ACC112 (cell line): Measurements from ENCODE around the gene GCAT.

Experiments used
- H2AFZ ChIP-seq: fragments of 200-600 bp; sonication (generic); one replicate; pipeline ENCODE4 v1.6.0; 2017; ENCODE audit warnings: antibody characterized with exemption, low read length; ENCODE audit not compliant: unreplicated experiment
- H3K27ac ChIP-seq: fragments of 200-600 bp; sonication (generic); 2 replicates; pipeline ENCODE4 v1.5.1; 2014; ENCODE audit warnings: low read depth, mild to moderate bottlenecking, antibody characterized with exemption, low read length, moderate library complexity
- H3K27me3 ChIP-seq: fragments of 200-600 bp; sonication (generic); 2 replicates; pipeline ENCODE4 v1.6.1; 2014; ENCODE audit warnings: mild to moderate bottlenecking, antibody characterized with exemption, low read length, moderate library complexity, mixed read lengths; ENCODE audit not compliant: insufficient read depth
- H3K36me3 ChIP-seq: fragments of 200-600 bp; sonication (generic); 2 replicates; pipeline ENCODE4 v1.6.1; 2016; ENCODE audit warnings: mild to moderate bottlenecking, antibody characterized with exemption, low read length, moderate library complexity, mixed read lengths; ENCODE audit not compliant: insufficient read depth
- H3K4me1 ChIP-seq: fragments of 200-600 bp; sonication (generic); one replicate; pipeline ENCODE4 v1.6.1; 2016; ENCODE audit warnings: low read length, mixed read lengths; ENCODE audit not compliant: insufficient read depth, unreplicated experiment, control insufficient read depth
- H3K4me3 ChIP-seq: fragments of 200-600 bp; sonication (generic); 2 replicates; pipeline ENCODE4 v1.5.1; 2014; ENCODE audit warnings: mild to moderate bottlenecking, low read depth, low read length
- H3K79me2 ChIP-seq: fragments of 200-600 bp; sonication (generic); one replicate; pipeline ENCODE4 v1.6.0; 2016; ENCODE audit warnings: low read length; ENCODE audit not compliant: control insufficient read depth, unreplicated experiment, insufficient read depth

GCAT gene

GRCh38 chr22:37802310-37803194 lies 5.2 kb upstream of the GCAT start:
- Histone ChIP-seq H3K27ac (no peak overlapping the region), H3K79me2 (peaks cover 17% of the 10 kb centered on the region), H3K27me3 (no peaks in the 10 kb centered on the region), H3K36me3 (no peaks in the 10 kb centered on the region), H3K4me3 (peak overlapping the region; percentile 90), H3K4me1 (peaks cover 3% of the 10 kb centered on the region), H2AFZ (peak overlapping the region; percentile 97)

GRCh38 chr22:37803195-37803638 lies 4.5 kb upstream of the GCAT start:
- Histone ChIP-seq H3K36me3 (no peaks in the 10 kb centered on the region), H3K27ac (no peak overlapping the region), H2AFZ (no peak overlapping the region), H3K79me2 (peaks cover 17% of the 10 kb centered on the region), H3K4me3 (peak overlapping the region; percentile 90), H3K27me3 (no peaks in the 10 kb centered on the region), H3K4me1 (peaks cover 3% of the 10 kb centered on the region)

- peak overlapping the region; percentile 94; the same call in 1 of the 2 replicates for H3K4me3 ChIP-seq
- H3K79me2 ChIP-seq, result peaks cover 17% of the 10 kb centered on the region
- H3K27ac ChIP-seq, result no peak overlapping the region
- H3K4me1 ChIP-seq, result peaks cover 3% of the 10 kb centered on the region
- H2AFZ ChIP-seq, result no peak overlapping the region
- no peaks in the 10 kb centered on the region for H3K27me3 ChIP-seq
- H3K36me3 ChIP-seq, result no peaks in the 10 kb centered on the region
These were observed 3.9 kb upstream of the GCAT start for GRCh38 chr22:37803639-37804351.

- H3K36me3 ChIP-seq, result no peaks in the 10 kb centered on the region
- no peaks in the 10 kb centered on the region for H3K27me3 ChIP-seq
- H3K4me3 ChIP-seq, result peak overlapping the region; percentile 94
- peaks cover 17% of the 10 kb centered on the region for H3K79me2 ChIP-seq
- peak overlapping the region; percentile 19; the same call in 1 of the 2 replicates for H3K27ac ChIP-seq
- no peak overlapping the region for H2AFZ ChIP-seq
- peaks cover 3% of the 10 kb centered on the region for H3K4me1 ChIP-seq
These were observed 3.3 kb upstream of the GCAT start for GRCh38 chr22:37804352-37804880.

- Histone ChIP-seq H2AFZ (peak overlapping the region; percentile 68), H3K27me3 (no peaks in the 10 kb centered on the region), H3K4me1 (peaks cover 3% of the 10 kb centered on the region), H3K79me2 (peaks cover 17% of the 10 kb centered on the region), H3K27ac (peak overlapping the region; percentile 43; the same call in 1 of the 2 replicates), H3K36me3 (no peaks in the 10 kb centered on the region), H3K4me3 (peak overlapping the region; percentile 94)
These were observed 2.6 kb upstream of the GCAT start for GRCh38 chr22:37804881-37805809.

GRCh38 chr22:37805810-37806277 lies 1.9 kb upstream of the GCAT start:
- Histone ChIP-seq H3K79me2 (peaks cover 17% of the 10 kb centered on the region), H3K36me3 (no peaks in the 10 kb centered on the region), H3K4me3 (peak overlapping the region; percentile 94), H2AFZ (peak overlapping the region; percentile 68), H3K27me3 (no peaks in the 10 kb centered on the region), H3K27ac (peak overlapping the region; percentile 43; the same call in 1 of the 2 replicates), H3K4me1 (peaks cover 3% of the 10 kb centered on the region)

GRCh38 chr22:37806409-37807333 lies 1.1 kb upstream of the GCAT start:
- Histone ChIP-seq H3K36me3 (no peaks in the 10 kb centered on the region), H3K79me2 (peaks cover 17% of the 10 kb centered on the region), H3K4me3 (peak overlapping the region; percentile 94), H3K27ac (peak overlapping the region; percentile 19; the same call in 1 of the 2 replicates), H3K27me3 (no peaks in the 10 kb centered on the region), H2AFZ (no peak overlapping the region), H3K4me1 (peaks cover 3% of the 10 kb centered on the region)

- no peaks in the 10 kb centered on the region for H3K27me3 ChIP-seq
- H3K36me3 ChIP-seq, result no peaks in the 10 kb centered on the region
- peaks cover 17% of the 10 kb centered on the region for H3K79me2 ChIP-seq
- no peak overlapping the region for H3K27ac ChIP-seq
- no peak overlapping the region for H2AFZ ChIP-seq
- H3K4me1 ChIP-seq, result peaks cover 3% of the 10 kb centered on the region
- peak overlapping the region; percentile 94 for H3K4me3 ChIP-seq
These were observed 542 bp downstream of the GCAT start for GRCh38 chr22:37808294-37808657.

GRCh38 chr22:37809672-37810333 lies 2.1 kb downstream of the GCAT start:
- Histone ChIP-seq H3K27me3 (no peaks in the 10 kb centered on the region), H3K79me2 (peaks cover 17% of the 10 kb centered on the region), H3K4me3 (no peak overlapping the region), H3K4me1 (no peaks in the 10 kb centered on the region), H2AFZ (no peak overlapping the region), H3K27ac (no peak overlapping the region), H3K36me3 (no peaks in the 10 kb centered on the region)
